Nucleus accumbens (tissue), 56 donors: ENCODE results near the gene ATAD2B.
"Not testable (repeated sequence)": the region's sequence is repeated elsewhere in the genome, so short reads cannot be mapped to it uniquely, and the experiment has no call there.

Source experiments
- DNase-seq, 56 donors: peaks; one replicate each; lab custom pipeline; 2025; lab: John Stamatoyannopoulos, UW

Gene ATAD2B

GRCh38 chr2:23926750-23927571 lies at the start of gene ATAD2B:
ATAD2B (minus strand) TSS chr2:23927123; CDS start chr2:23926770, 353 bp downstream.
- peak in 54 of 56 donors; percentile 53 to 94 (median 86) for DNase-seq

DNA sequence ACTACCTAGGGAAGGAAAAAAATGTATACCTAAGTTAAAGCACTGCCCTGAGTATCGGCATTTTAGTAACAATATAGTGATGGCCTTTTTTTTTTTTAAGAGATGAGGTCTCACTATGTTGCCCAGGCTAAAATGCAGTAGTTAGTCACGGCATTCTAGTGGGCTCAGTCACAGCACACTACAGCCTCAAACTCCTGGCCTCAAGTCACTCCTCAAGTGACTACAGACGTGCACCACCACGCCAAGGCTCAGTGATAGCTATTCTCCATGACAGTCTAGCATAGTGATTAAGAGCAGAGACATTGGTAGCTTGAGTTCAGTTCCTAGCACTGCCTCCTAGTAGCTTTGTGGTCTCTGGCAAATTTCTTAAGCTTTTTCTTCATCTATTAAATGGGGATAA lies 40.9 kb upstream of the ATAD2B start:
- DNase-seq: no peak

GRCh38 chr2:23954325-23955014 lies 27.5 kb upstream of the ATAD2B start:
- no peak for DNase-seq

GRCh38 chr2:23953625-23954024 lies 26.7 kb upstream of the ATAD2B start:
- no peak for DNase-seq

GRCh38 chr2:23952558-23952957 lies 25.6 kb upstream of the ATAD2B start:
- DNase-seq: not testable (repeated sequence)

- DNase-seq: no peak
Measured at GRCh38 chr2:23947350-23947749, 20.4 kb upstream of the ATAD2B start.

GRCh38 chr2:23944976-23945375 lies 18.1 kb upstream of the ATAD2B start:
- no peak for DNase-seq

- DNase-seq: peak in 34 of 56 donors; percentile 4 to 56 (median 26)
Measured at GRCh38 chr2:23944527-23944926, 17.6 kb upstream of the ATAD2B start.

GRCh38 chr2:23943666-23944065 lies 16.7 kb upstream of the ATAD2B start:
- no peak for DNase-seq

DNA sequence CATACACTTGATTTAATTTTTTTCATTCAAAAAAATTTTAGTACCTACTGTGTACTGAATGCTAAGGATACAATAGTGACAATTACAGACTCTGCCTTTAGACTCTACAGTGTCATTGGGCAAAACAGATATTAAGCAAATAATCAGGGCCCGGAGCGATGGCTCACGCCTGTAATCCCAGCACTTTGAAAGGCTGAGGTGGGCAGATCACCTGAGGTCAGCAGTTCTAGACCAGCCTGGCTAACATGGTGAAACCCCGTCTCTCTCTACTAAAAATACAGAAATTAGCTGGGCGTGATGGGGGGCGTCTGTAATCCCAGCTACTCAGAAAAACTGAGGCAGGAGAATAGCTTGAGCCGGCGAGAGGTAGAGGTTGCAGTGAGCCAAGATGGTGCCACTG lies 14.7 kb upstream of the ATAD2B start:
- DNase-seq: no peak

DNA sequence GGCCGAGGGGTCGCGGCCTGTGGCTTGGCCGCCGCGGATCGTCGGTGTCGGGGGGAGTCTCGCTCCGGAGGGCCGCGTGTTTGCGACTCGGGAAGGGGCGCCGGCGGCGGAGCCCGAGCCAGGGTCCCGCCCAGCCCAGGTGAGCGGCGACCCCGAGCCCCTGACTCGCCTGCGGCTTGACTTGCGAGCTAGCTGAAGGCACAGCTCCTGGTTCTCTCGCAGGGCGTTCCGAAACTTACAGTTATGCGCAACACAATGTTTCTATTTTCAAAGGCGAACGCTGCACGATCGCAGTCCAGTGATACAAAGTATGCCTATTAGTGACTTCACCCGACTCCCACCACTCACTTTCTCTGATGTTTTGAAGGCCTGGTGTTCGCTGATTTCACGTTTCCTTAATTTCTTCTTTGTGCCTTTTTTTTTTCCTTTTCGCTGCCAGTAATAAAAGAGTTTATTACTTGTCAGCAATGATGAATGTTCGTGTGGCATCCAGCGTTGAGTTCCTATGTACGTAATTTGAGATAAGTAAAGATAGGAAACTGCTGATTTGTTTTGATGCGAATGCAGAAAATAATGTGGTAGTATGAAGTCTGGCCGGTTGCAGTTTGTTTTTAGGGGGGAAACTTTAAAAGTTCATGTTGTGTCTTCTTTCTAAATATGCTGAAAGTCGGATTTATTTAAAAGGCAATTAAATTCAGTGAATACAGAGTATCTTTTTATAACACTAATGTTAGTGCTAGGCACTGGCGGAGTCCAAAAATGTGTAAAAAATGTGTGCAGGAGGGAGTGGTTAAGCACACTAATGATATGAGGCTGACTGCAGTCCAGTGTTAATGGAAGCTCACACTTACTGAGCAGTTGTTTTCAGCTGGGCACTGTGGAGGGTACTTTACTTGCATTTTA lies 14.0 kb upstream of the ATAD2B start:
- peak in 19 of 56 donors; percentile 6 to 66 (median 43) for DNase-seq

- DNase-seq: peak in 48 of 56 donors; percentile 10 to 81 (median 58)
Measured at GRCh38 chr2:23939987-23940717, 13.2 kb upstream of the ATAD2B start, which contains the start of gene UBXN2A. UBXN2A (plus strand) TSS chr2:23940463; CDS start chr2:23958315, 17,852 bp downstream.

DNA sequence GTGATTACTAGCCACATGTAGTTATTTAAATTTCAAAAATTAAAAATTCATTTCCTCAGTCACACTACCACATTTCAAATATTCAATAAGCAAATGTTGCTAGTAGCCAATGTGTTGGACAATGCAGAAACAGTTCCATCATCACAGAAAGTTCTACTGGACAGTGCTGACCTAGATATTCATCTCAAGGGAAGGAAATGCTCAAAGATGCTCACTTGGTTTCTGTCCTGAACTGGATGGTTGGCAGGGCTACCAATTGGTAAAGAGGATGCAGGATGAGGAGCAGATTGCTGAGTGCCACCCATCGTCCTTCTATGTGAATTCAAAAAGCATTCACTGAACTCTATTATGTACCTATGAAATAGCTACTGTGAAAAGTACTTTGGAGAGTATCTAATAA lies 7.3 kb upstream of the ATAD2B start:
- DNase-seq: no peak

DNA sequence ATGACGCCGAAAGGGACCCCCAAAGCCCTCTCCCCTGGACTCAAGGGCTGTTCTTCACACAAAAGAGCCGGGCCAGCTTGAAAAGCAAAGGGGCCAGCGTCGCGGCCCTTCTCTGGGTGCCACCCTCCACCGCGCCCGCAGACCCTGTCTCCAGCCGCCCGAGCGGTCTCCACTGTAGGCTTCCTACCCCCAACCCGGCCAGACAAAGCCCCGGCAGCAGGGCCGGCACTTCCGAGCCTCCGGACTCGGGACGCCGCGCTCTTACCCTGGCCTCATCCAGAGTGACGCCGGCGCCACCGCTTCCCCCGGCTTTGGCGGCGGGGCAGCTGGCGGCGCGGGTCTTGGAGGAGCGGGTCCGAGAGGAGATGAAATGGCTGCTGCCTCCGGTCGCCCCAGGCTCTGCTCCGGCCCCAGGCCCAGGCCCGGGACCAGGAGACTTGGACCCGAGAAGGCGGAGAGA lies 603 bp downstream of the ATAD2B start:
- peak in 25 of 56 donors; percentile 33 to 71 (median 57) for DNase-seq

DNA sequence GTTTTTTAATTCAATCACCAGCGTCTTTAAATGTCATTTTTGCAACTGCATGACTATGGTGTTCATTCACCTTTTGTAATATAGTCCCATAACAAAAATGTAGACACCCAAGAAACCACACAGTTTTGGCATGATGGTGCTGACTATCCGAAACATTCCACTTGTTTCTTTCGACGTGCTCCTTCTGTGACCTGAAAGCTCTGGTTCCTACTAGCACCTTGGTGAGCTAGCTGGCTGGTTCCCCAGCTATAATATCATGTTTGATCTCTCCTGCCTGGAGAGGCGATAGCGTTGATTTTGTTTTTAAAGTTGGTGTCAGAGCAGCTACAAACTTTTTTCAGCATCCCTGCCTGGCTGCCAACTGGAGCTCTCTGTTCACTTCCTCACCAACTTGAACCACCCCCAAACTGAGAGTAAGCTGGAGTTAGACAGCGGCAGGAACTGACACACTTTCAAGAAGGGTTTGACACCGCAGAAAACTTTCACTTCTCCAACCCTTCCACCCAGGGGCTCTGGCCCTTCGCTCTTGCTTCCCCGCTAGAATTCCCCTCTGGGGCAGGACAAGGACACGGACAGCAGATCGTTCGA lies 1.1 kb downstream of the ATAD2B start:
- peak in 40 of 56 donors; percentile 9 to 67 (median 47) for DNase-seq

DNA sequence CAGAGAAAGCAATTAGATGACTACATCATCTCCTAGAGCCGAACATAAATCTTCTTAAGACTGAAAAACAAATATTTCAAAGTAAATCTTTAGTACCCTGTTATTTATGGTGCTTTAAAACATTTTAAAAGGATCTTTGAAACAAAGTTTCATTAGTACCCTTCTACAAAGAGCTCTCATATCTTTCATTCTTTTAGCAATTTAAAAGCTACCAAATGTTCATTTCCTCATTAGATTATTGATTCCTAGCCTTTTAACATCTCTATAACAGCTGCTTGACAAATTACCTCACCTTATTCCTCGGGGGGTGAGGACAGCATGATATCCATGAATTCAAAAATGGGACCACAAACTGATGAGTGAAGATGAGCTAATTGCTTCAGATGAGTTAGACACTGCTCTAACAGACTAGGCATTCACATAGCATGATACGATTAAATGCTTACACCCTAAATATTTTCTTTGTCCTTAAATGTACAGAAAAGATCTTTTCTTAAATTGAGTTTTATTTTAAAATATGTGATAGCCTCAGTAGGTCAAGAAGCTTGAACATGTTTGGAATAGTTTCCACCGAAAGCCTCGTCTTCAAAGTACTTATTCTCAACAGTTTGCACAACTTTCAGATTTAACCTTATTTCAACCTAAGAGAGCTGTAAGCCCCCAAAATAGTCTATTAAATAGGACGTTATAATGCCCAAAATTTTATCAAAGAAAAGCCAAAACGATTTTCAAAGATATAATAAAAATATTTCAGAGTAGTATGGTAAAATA lies 2.1 kb downstream of the ATAD2B start:
- DNase-seq: no peak

DNA sequence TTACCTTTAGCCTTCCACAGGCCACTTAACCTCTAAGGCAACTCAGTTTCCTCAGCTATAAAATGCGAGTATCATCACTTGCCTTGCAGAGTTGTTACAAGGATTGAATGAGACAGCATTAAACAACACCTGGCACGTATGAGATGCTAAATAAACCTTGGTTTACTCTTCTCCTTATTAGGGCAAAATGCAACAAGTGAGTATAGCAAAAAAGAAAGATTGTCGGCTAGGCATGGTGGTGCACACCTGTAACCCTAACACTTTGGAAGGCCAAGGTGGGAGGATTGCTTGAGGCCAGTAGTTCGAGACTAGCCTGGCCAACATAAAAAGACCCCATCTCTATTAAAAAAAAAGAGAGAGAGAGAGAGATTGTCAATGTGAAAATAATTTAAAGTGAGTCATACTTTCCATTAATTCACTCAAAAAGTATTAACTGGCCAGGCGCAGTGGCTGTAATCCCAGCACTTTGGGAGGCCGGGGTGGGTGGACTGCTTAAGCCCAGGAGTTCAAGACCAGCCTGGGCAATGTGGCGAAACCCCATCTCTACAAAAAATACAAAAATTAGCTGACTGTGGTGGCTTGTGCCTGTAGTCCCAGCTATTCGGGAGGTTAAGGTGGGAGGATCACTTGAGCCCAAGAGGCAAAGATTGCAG lies 8.0 kb downstream of the ATAD2B start:
- DNase-seq: no peak
